ENCODE data around the gene CNPPD1.

Gene CNPPD1

DNA sequence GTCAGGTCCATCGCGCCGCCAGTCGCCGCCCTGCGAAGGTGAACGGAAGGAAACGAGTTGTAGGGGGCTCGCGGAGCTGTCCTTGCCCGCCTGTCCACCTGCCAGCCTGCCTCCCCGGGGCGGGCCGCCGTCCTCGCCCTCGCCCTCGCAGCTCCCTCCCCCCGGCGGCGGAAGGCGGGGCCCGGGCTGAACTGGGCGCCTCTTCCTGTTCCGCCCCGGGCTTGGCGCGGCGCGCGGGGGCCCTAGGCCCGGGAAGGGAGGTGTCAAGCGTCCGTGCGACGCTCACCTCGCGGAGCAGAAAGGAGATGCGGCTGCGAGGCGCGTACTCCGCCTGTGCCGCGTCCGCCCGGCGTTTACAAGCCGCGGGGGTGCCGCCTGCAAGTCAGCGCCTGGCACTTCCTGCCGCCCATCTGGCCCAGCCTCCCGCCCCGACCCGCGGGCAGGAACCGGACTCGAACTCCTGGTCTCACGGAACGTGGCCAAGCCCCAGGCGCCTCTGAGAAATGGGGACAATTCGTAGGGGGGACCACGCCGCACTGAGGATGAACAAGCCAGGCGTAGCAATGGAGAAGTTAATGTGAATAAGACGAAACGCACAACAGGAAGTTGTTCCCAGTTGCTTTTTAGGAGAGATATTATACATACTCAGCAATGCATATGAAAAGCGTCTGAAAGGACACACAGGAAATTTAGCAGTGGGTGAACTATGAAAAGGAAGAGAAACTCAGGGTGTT lies at the start of gene CNPPD1:
Gene CNPPD1 (minus strand): TSS at position 108 of the 734 bp plus-strand sequence. CDS start 97 bp downstream, at position 11.
- in situ Hi-C loops (cut with HindIII; ENCODE audit: low sequenced_read_pairs), result no loop called here

DNA sequence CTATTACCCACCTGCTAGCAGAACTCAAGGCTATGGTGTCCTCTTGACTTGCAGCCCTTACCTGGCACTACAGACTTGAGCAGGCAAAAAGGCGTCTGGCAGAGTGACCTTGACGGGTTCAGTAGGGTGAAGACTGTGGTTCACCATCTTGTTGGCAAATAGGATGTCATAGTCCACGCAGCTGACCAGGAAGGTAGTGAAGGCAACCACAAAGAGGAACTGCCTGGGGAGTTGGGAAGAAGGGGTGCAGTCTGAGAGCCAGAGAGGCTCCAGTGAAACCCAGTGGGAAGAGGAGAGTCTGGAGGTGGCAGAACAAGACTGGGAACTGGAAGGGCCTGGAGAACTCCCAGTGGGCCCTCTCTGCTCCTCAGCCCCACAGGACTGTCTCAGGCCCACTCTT lies 48.6 kb upstream of the CNPPD1 start:
- in situ Hi-C loops (cut with HindIII; ENCODE audit: low sequenced_read_pairs), result no loop called here

DNA sequence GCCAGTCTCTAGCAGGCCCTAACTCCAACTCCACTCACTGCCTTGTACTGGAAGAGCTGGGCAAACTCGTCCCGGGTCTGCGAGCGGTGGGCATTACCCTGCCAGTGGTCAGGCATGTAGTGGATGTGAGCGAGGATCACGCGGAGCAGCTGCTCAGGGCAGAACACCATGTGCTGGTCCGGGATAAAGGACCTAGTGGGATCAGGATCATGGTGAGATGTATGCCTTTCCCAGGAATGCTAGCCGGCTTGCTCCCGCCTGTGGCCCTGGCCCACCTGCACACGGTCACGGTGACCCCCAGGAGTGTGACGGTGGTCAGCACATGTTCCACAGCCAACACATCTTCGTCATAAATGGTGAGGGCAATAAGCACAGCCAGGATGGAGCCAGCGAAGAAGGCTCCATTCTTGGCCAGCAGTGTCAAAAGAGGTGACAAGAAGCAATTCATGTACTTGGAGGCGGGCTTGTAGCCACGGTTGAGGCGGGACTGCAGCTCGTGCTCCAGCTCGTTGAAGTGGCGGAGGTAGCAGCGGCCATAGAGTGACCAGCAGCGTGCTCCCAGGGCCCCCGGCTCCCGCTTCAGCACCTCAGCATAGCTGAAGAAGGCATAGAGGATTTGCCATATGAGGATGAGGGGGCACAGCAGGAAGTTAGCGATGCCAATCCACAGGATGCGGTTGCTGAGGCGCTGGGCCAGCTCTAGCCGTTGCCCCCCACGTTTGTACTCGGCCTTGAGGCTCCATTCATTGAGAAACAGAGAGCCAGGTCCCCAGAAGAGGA lies 47.3 kb upstream of the CNPPD1 start:
- in situ Hi-C loops (cut with HindIII; ENCODE audit: low sequenced_read_pairs), result no loop called here

DNA sequence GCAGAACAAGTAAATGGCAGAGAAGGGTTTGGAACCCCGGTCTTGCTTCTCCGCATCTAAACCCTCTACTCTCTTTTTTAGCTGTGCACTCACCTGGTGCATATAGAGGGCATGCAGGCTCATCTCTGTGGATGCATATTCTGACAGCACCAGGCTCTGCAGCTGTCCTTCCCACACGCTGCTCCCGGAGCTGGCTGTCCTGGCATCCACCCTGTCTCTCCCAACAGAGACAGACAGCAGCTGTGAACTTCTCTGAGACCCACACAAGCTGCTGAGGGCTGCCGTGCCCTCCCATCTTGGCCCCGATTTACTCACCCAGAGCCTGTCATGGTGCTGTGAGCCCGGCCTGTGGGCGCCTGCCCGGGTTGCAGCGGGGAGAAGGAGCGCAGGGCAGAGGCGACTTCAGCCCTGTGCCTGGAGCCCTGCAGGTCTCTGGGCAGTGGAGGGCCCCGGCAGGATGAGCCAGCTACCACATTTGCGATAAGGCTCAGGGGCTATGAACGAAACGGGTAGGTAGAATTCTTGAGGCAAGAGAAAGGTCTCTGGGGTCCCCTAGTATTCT lies 45.3 kb upstream of the CNPPD1 start:
- in situ Hi-C loops (cut with HindIII; ENCODE audit: low sequenced_read_pairs), result no loop called here

DNA sequence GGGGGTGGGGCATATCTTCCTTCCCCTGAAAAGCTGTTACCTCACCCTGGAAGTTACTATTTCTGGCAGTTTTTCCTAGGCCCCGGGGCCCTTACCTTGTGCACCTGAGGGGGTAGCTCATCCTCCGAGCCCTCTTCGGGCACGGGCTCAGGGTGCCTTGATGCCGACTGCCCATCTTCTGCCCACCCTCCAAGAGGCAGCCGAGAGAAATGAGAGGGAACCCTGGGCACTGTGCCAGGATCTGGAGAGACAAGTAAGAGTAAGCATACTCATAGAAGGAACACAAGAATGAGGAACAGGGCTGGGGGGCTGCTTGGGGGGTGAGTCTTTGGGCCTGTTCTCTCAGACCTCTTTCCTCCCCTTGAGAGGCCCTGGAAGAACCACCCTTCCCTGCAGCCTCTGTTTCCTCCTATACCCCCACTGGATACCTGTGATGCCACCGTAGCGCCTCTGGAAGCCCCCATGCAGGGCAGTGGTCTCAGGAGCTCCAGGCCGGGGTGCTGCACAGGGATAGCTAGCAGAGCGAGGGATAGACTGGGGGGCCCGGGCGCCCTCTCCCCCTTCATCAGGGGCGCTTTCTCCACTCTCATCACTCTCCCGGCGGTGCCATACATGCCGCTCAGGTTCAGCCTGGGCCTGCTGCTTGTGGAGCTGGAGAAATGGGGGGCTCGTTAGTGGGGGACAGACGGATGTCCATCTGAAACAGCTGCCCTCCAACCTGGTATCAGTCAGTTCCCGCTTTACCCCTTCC lies 44.1 kb upstream of the CNPPD1 start:
- in situ Hi-C loops (cut with HindIII; ENCODE audit: low sequenced_read_pairs), result no loop called here

DNA sequence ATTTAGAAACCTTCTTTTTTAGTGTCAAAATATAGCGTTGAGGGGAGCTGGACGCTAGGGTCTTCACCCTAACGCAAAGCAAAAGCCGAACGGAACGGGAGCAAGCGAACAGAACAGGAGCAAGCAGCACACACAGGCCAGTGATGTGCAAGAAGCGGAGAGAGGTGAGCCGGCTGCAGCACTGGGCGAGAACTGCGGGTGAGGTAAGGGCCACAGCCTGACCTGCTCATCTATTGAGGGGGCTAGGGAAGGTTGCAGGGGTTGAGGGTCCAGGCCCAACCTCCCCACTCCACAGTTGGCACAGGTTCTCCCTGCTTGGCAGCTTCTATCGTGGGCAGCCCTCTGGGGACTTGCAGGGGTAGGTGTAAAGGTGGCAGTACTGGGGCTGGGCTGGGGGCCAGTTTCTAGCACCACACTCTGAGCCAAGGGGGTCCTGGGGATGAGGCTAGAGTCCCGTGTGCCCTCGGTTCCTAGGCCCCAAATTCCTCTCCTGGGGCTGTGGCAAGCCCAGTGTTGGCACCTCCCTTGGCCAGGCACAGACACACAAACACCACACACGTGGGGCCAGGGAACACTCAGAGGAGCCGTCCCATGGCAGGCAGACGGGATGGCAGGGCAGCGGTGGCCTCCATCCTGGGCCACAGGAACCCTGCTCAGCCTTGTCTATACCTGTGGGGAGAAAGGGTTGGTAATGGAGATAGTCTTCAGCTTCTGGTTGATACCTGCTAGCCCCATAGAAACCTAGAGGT lies 43.2 kb upstream of the CNPPD1 start:
- in situ Hi-C loops (cut with HindIII; ENCODE audit: low sequenced_read_pairs), result no loop called here

DNA sequence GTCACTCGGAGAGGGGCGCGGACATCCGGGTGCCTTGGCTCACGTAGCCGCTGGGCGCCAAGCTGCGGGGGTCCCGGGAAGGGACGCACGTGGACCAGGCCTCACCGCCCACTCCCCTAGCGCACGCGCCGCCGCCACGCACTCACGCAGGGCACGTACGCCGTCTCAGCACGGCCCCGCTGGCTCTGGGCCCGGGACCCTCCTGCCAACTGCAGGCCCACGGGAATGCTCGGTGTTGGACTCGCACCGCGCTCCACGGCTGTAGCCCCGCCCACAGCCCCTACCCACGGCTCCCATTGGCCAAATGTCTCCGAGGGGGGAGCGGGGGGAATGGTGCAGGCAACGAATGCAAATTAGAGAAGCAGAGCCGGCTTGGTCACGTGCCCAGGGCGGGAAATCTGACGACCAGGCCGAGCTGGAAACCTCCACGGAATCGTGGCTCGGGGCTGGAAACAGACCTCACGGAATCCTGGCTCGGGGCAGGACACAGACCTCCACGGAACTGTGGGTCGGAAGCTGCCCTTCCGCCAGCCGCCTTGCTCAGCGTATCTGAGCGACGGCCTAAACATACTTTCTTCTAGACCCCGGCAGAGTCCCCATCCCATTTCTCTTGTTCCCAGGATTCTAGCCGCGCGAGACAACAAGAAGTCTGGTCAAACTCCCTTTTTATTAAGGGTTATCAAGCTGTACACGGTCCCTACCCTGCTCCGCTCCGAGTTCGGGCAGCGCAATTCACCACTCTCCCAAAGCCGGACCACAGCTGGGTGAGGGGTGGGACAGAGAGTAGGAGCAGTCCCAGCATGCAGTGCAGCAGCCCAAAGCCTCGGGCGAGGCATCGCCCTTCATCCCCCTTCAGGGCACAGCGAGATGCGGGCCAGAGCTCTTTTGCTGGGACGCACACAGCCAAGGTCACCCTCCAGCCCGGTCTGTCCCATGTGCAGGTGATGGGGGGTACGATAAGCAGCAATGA lies 42.3 kb upstream of the CNPPD1 start, which contains the start of gene ABCB6:
Gene ABCB6 (minus strand): TSS at position 227 of the 970 bp plus-strand sequence. CDS start 285 bp downstream, outside the sequence.
- in situ Hi-C loops (cut with HindIII; ENCODE audit: low sequenced_read_pairs), result no loop called here

DNA sequence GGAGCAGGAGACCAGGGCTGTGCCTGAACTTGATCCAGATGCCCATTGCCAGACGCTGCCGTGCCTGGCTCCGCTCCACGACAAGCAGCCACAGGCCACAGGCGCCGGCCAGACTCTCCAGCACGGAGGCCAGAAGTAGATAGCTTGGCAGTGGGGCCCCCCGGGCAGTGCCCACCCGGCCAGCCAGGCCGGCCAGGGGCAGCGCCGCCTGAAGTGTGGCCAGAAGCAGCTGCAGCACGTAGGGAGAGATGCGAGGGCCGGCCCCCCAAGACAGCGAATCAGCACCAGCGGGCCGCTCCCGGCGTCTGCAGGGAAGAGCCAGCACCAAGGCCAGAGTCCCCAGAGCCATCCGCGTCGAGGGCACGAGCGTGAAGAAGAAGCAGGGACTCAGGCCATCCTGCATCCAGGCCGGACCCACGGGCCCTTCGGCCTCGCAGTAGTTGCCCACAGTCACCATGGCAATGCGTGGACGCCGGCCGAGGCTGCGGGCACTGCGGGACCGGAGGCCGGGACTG lies 41.5 kb upstream of the CNPPD1 start:
- in situ Hi-C loops (cut with HindIII; ENCODE audit: low sequenced_read_pairs), result no loop called here

DNA sequence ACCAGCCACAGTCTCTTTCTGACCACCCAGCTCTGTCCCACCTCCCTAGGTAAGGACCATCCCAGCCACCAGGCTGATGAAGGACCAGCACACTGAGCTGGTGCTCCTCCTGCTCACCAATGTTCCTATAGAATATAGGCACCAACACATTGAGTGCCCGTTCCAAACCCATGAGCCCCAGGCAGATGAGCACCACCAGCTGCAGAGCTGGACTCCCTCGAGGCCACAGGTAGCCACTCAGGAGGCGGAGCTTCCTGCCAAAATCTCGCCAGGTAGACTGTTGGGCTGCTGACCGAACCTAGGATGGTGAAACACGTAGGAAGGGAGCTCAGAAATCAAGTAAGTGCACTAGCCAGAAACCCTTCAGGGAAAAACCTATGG lies 39.8 kb upstream of the CNPPD1 start:
- in situ Hi-C loops (cut with HindIII; ENCODE audit: low sequenced_read_pairs), result no loop called here

DNA sequence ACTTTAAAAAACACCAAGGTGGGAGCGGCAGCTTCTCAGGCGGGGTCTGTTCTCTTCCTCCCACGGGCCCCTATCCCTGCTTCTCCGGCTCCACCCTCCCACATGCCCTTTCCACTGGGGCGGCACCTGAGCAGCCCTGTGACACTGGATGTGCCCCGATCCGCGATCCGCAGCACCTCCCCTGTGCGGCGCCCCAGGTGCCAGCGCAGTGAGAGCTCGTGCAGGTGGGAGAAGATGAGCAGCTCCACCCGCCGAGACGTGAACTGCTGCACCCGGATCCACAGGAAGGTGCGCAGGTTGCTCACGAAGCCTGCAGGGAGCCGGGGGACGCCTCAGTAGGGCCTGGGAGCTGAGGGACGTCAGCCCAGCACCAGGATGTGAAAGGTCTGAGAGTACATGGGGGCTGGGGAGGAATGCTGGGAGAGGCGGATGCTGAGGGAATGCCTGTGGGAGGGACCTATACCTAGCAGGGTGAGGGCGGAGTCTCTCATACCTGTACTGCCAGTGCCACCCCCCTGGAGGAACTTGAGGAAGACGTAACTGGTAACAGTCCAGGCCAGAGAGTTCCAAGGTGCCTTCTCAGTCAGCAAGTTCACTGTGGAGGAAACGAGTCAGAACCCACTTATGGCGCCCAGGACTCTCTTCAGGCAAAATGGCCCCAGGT lies 39.3 kb upstream of the CNPPD1 start:
- in situ Hi-C loops (cut with HindIII; ENCODE audit: low sequenced_read_pairs), result no loop called here

DNA sequence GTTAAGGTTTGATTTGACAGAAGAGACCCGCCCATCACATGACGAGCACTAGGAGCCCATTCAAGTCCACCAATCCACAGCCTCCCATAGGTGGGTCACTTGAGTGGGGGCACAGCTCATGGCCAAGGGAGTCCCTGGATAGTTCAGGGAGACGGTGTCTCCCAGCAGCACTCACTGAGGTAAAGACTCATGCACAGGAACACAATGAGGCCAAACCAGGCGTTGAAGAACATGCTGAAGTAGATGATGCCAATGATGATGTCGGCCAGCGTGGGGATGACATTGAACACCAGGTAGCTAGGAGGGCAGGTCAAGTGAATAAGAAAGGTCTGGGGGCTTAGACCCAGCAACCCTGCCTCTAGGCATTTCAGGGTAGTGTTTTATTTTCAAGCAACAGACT lies 38.1 kb upstream of the CNPPD1 start:
- in situ Hi-C loops (cut with HindIII; ENCODE audit: low sequenced_read_pairs), result no loop called here

DNA sequence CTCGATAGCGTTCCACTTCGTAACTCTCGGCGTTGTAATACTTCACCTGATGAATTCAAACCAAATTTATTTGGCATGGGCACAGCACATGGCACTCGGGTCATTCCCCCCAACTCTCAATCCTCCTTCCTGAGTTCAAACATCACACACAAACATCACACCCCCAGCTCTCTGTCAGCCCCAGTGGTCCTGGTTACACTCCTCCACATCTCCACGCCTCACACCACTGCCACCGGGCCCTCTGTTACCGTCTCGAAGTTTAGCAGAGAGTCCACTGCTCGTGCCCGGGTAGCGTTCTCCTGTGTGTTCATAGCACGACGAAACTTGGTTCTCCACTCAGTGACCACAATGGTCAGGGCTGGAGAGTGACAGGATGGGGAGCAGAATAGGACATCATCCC lies 37.4 kb upstream of the CNPPD1 start:
- in situ Hi-C loops (cut with HindIII; ENCODE audit: low sequenced_read_pairs), result no loop called here

DNA sequence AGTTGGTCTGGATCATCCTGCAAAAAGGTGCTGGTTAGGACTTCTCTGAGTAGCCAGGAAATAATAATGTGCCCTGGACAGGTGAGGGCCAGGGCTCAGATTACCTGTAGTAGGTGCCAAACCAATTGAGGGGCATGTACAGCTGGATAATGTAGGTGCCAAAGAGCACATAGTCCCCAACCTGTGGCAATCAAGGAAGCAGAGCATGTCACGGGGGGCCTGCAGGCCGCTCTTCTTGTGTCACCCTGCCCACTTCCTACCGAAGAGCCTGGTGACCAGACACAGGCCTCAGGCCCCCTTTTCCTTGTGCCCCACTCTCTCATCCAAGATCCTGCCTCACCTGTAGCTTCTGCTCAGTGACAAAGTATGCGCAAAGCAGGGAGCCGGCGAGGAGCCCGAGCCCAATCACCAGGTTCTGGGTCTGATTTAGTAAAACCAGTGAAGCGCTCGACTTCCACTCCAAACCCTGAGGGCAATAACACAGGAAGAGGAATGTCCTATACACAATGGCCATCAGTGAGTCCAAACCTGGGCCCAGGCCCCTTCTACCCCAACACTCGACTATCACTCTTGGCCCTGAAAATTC lies 36.9 kb upstream of the CNPPD1 start:
- in situ Hi-C loops (cut with HindIII; ENCODE audit: low sequenced_read_pairs), result no loop called here

DNA sequence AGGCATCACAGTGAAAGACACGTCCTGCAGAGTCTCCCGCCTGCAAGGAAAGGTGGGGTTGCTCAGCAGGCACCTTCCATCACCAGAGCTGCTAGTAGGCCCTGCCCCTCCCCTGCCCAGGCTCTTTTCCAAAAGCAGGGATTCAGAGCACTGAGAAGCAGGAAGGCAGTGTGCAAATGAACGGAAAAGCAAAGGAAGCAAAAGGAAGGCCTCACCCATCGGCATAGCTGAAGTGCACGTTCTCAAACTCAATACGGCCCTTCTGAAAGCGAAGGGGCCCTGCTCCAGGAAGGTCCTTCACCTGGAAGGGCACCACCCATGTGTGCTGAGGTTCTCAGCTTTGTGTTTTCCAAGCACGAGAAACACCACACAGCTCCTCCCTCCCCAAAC lies 36.3 kb upstream of the CNPPD1 start:
- in situ Hi-C loops (cut with HindIII; ENCODE audit: low sequenced_read_pairs), result no loop called here

DNA sequence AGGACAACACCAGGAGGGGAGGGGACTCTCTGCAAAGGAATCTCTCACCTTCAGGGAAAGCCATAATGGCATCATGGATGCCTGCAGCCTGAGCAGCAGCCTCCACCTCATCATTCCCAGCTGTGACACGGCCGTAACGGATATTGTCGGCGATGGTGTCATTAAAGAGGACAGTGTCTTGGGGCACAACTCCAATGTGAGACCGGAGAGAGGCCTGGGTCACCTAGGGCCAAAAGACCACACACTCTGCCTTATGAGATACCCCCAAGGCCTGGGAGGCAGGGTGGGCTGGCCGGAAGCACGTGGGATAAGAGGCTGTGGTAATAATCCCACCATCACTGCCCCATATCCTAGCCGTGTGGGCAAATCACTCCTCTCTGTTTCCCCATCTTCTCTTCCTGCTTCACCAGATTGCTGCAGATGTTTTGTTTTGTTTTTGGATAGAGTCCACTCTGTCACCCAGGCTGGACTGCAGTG lies 34.2 kb upstream of the CNPPD1 start:
- in situ Hi-C loops (cut with HindIII; ENCODE audit: low sequenced_read_pairs), result no loop called here

DNA sequence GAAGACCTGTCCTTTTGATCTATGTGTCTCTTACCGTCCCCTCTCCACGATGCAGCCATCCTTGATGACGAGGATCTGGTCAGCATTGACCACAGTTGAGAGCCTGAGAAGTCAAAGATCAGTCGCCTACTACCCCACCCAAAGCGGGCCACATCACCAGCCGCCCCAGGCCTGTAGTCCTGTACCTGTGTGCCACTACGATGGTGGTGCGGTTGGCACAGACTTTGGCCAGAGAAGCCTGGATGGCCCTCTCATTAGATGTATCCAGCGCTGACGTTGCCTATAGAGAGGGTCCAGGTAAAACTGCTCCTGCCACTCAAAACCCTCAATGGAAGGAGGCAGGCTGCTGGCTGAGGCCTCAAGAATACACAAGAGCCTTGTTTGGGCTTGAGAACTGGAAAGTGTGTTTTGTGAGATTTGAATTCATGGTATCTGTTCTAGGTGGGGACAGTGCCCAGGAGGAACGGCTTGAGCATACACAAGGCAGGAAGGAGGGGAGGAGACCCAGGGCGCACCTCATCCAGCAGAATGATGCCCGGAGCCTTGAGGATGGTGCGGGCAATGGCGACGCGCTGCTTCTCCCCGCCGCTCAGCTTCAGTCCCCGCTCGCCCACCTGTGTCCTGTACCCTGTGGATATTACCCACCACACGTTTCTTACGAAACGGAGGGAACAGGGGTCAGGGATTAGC lies 33.6 kb upstream of the CNPPD1 start:
- in situ Hi-C loops (cut with HindIII; ENCODE audit: low sequenced_read_pairs), result no loop called here

Measured in DLD1 (cell line).